Osteocyte (in vitro differentiated cells): Measurements from ENCODE around the gene HUWE1. TPM values are rescaled to one million over a fixed set of nuclear protein-coding genes. Genes with fewer than 3 reads are reported as not detected.

ENCODE experiments used
- DNase-seq: peaks from one replicate; pipeline ENCODE4 v3.0.0; 2021; ENCODE audit warnings: mixed read lengths; ENCODE audit not compliant: unreplicated experiment; ENCODE audit errors: extremely low spot score
- H3K27ac Mint-ChIP-seq: one replicate; pipeline ENCODE4 v1.8.0; 2021; ENCODE audit warnings: mild to moderate bottlenecking, mixed read lengths; ENCODE audit not compliant: unreplicated experiment
- H3K27me3 Mint-ChIP-seq: one replicate; pipeline ENCODE4 v1.8.0; 2021; ENCODE audit warnings: mixed read lengths; ENCODE audit not compliant: unreplicated experiment
- H3K36me3 Mint-ChIP-seq: one replicate; pipeline ENCODE4 v1.8.0; 2021; ENCODE audit warnings: mixed read lengths; ENCODE audit not compliant: unreplicated experiment
- H3K4me1 Mint-ChIP-seq: one replicate; pipeline ENCODE4 v1.8.0; 2021; ENCODE audit warnings: mixed read lengths; ENCODE audit not compliant: unreplicated experiment
- H3K4me3 Mint-ChIP-seq: one replicate; pipeline ENCODE4 v1.8.0; 2021; ENCODE audit warnings: mild to moderate bottlenecking, moderate library complexity, mixed read lengths; ENCODE audit not compliant: unreplicated experiment
- H3K9me3 Mint-ChIP-seq: one replicate; pipeline ENCODE4 v1.8.0; 2021; ENCODE audit warnings: mixed read lengths; ENCODE audit not compliant: unreplicated experiment
- CTCF ChIP-seq: fragments of 200-600 bp; sonication (generic); IDR thresholded peaks from 2 replicates; pipeline ENCODE4 v1.5.0; 2021; ENCODE audit warnings: antibody characterized with exemption, mild to moderate bottlenecking, moderate library complexity
- total RNA-seq: library from RNA; stranded (reverse); gene quantifications from 2 replicates; pipeline ENCODE4 v1.2.1, GENCODE V29; 2021

HUWE1 gene
- total RNA-seq, 1 donor from 2014 or later: 177 TPM

- Mint-ChIP-seq H3K4me1 (no peaks in the 10 kb centered on the region), H3K4me3 (no peak overlapping the region), H3K27ac (no peak overlapping the region), H3K27me3 (no peaks in the 10 kb centered on the region), H3K36me3 (peaks cover 26% of the 10 kb centered on the region), H3K9me3 (peaks cover under 1% of the 10 kb centered on the region)
- no peak for TF ChIP-seq CTCF
- no peak for DNase-seq
Measured at GRCh38 chrX:53644751-53645150, 41.8 kb downstream of the HUWE1 start.

GRCh38 chrX:53642337-53642736, 44.2 kb downstream of the HUWE1 start:
- H3K27ac Mint-ChIP-seq: no peak overlapping the region
- H3K36me3 Mint-ChIP-seq: peaks cover 34% of the 10 kb centered on the region
- no peaks in the 10 kb centered on the region for H3K27me3 Mint-ChIP-seq
- TF ChIP-seq CTCF: no peak
- H3K4me3 Mint-ChIP-seq: no peak overlapping the region
- DNase-seq: no peak
- no peaks in the 10 kb centered on the region for H3K4me1 Mint-ChIP-seq
- peaks cover 10% of the 10 kb centered on the region for H3K9me3 Mint-ChIP-seq

- no peak for TF ChIP-seq CTCF
- Mint-ChIP-seq H3K36me3 (peaks cover 28% of the 10 kb centered on the region), H3K27ac (no peak overlapping the region), H3K27me3 (no peaks in the 10 kb centered on the region), H3K4me1 (no peaks in the 10 kb centered on the region), H3K9me3 (peaks cover 13% of the 10 kb centered on the region), H3K4me3 (no peak overlapping the region)
- DNase-seq: no peak
Measured at GRCh38 chrX:53639257-53639656, 47.3 kb downstream of the HUWE1 start.

GRCh38 chrX:53637479-53637878, 49.0 kb downstream of the HUWE1 start:
- no peak for TF ChIP-seq CTCF
- no peak for DNase-seq

GRCh38 chrX:53631156-53631555, 55.4 kb downstream of the HUWE1 start:
- Mint-ChIP-seq H3K36me3 (peaks cover 39% of the 10 kb centered on the region), H3K9me3 (no peaks in the 10 kb centered on the region), H3K27ac (no peak overlapping the region), H3K4me3 (no peak overlapping the region), H3K27me3 (no peaks in the 10 kb centered on the region), H3K4me1 (peaks cover 10% of the 10 kb centered on the region)
- no peak for TF ChIP-seq CTCF
- DNase-seq: no peak

More at GRCh38 chrX:53637479-53637878, 49.0 kb downstream of the HUWE1 start:
- peaks cover 13% of the 10 kb centered on the region for H3K9me3 Mint-ChIP-seq
- peaks cover 10% of the 10 kb centered on the region for H3K4me1 Mint-ChIP-seq
- H3K27ac Mint-ChIP-seq: no peak overlapping the region
- no peaks in the 10 kb centered on the region for H3K27me3 Mint-ChIP-seq
- H3K4me3 Mint-ChIP-seq: no peak overlapping the region
- peaks cover 26% of the 10 kb centered on the region for H3K36me3 Mint-ChIP-seq
